Endothelial cell (in vitro differentiated cells): ENCODE results near the gene CHCHD6. TPM values are rescaled to one million over a fixed set of nuclear protein-coding genes. Genes with fewer than 3 reads are reported as not detected.

ENCODE experiments used
- DNase-seq: peaks from one replicate; pipeline ENCODE4 v3.0.0; 2021; ENCODE audit warnings: low spot score
- H3K27ac Mint-ChIP-seq: one replicate; pipeline ENCODE4 v1.8.0; 2021; ENCODE audit warnings: mixed read lengths, inconsistent platforms; ENCODE audit not compliant: unreplicated experiment
- H3K27me3 Mint-ChIP-seq: one replicate; pipeline ENCODE4 v1.8.0; 2021; ENCODE audit warnings: mild to moderate bottlenecking, moderate library complexity, mixed read lengths, inconsistent platforms; ENCODE audit not compliant: unreplicated experiment
- H3K36me3 Mint-ChIP-seq: one replicate; pipeline ENCODE4 v1.8.0; 2021; ENCODE audit warnings: mild to moderate bottlenecking, low read depth, mixed read lengths, inconsistent platforms; ENCODE audit not compliant: unreplicated experiment
- H3K4me1 Mint-ChIP-seq: one replicate; pipeline ENCODE4 v1.8.0; 2021; ENCODE audit warnings: mild to moderate bottlenecking, mixed read lengths, inconsistent platforms; ENCODE audit not compliant: unreplicated experiment
- H3K4me3 Mint-ChIP-seq: one replicate; pipeline ENCODE4 v1.8.0; 2021; ENCODE audit warnings: mild to moderate bottlenecking, mixed read lengths, inconsistent platforms; ENCODE audit not compliant: unreplicated experiment
- H3K9me3 Mint-ChIP-seq: one replicate; pipeline ENCODE4 v1.8.0; 2021; ENCODE audit warnings: mixed read lengths, inconsistent platforms; ENCODE audit not compliant: unreplicated experiment
- total RNA-seq: library from RNA; stranded (reverse); fragmentation: NEBNext Ultra II Directional; extraction: Animal tissue kit (Norgen Biotek cat#: 25700); gene quantifications from one replicate; pipeline ENCODE4 v1.2.1, GENCODE V29; 2021; ENCODE audit not compliant: unreplicated experiment
- TF ChIP-seq, protein P1 (sequence below): fragments of 200-600 bp; sonication (generic); IDR thresholded peaks from one replicate; pipeline ENCODE4 v1.5.0; 2021; ENCODE audit warnings: antibody characterized with exemption; ENCODE audit not compliant: unreplicated experiment

The CHCHD6 gene
- total RNA-seq, 1 donor from 2014 or later = 9.2 TPM

DNA sequence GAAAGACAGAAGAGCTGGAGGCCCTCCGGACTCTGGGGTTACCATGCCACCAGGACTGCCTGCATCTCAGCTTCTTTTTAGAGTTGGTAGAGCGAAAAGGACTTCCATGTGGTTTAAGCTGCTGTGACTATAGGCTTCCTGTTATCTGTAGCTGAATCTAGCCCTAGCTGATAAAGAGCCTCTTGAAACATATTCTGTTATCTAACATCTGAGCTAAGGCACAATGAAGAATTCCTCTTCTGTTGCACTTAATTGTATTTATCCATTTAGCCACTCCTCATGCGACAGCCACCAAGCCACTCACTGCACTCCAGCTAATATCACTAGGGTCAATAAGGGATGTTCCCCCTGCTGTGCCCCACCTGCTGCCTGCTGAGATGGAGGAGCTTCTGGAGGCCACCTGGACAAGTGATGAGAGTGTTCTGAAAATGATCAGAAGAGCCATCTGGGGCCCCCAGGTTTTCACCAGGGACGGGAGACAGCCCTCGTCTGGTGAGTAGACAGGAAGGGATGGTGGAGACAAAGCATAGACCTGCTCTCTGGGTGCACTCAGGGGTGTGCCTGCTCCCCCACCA, 184.2 kb downstream of the CHCHD6 start:
- Mint-ChIP-seq H3K27ac (no peak overlapping the region), H3K4me3 (no peak overlapping the region), H3K9me3 (no peaks in the 10 kb centered on the region), H3K4me1 (peaks cover 7% of the 10 kb centered on the region), H3K27me3 (no peaks in the 10 kb centered on the region), H3K36me3 (peaks cover 5% of the 10 kb centered on the region)
- TF ChIP-seq, protein P1, sequence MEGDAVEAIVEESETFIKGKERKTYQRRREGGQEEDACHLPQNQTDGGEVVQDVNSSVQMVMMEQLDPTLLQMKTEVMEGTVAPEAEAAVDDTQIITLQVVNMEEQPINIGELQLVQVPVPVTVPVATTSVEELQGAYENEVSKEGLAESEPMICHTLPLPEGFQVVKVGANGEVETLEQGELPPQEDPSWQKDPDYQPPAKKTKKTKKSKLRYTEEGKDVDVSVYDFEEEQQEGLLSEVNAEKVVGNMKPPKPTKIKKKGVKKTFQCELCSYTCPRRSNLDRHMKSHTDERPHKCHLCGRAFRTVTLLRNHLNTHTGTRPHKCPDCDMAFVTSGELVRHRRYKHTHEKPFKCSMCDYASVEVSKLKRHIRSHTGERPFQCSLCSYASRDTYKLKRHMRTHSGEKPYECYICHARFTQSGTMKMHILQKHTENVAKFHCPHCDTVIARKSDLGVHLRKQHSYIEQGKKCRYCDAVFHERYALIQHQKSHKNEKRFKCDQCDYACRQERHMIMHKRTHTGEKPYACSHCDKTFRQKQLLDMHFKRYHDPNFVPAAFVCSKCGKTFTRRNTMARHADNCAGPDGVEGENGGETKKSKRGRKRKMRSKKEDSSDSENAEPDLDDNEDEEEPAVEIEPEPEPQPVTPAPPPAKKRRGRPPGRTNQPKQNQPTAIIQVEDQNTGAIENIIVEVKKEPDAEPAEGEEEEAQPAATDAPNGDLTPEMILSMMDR = no peak
- DNase-seq = no peak

DNA sequence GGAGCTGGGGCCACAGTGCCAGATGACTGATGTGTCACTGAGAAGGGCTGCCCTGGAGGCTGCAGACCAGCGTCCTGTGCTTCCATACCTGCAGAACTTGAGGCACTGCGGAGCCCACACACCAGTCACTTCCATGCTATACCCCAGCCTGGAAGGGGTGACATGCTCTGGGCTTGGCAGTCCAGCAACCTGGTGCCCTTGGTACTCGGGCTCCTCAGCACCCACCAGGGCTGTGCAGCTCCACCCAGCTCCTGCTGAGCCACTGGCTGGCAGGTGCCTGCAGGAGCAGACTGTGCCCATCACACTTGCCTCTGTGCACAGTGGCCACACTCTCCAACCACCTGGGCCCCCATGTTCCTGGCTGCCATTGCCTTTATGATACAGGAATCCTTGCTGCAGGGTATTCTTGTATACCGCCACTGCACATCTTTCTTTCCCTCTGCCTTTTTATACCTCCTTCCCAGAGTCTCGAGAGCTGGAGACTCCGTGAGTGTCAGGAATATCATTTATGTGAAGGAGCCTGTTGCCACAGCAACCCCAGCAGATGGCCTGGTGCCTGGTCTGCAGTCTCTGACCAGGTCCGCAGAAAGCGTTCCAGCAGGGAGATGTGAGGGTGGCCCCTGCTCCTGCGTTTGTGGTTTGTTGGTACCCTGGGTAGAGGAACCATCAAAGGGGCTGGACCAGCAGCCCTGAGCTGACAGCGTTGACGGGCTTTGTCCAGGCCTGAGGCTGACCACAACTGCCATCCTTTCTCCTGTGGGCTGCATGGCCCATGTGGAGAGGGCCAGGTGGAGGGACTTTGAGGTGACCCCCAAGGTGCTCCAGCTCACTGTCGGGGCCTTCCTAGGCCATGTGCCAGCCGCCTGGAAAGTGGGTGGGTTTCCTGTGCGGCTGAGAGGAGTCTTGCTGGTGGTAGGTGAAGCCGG, 185.5 kb downstream of the CHCHD6 start:
- Mint-ChIP-seq H3K36me3 (peaks cover 5% of the 10 kb centered on the region), H3K4me3 (no peak overlapping the region), H3K27me3 (no peaks in the 10 kb centered on the region), H3K9me3 (no peaks in the 10 kb centered on the region), H3K4me1 (peaks cover 14% of the 10 kb centered on the region), H3K27ac (no peak overlapping the region)
- DNase-seq = no peak
- TF ChIP-seq, protein P1 = no peak

DNA sequence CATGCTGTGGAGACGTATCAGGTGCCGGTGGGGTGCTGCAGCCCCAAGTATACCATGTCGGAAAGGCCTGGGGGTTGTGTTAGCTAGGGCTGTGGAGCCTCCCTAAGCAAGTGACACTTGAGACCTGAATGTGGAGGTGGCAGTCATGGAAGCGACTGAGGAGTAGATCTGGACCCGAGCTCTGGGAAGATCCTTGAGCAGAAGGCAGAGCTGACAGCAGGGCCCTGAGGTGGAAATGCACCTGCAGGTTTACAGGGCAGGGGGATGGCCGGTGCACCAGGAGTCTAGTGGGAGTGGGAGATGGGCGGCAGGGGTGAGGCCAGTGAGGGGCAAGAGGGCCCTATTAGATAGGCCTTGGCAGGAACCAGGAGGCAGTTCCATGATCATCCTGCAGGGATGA, 187.1 kb downstream of the CHCHD6 start:
- DNase-seq = no peak
- no peak overlapping the region for H3K4me3 Mint-ChIP-seq
- H3K27me3 Mint-ChIP-seq = no peaks in the 10 kb centered on the region
- TF ChIP-seq, protein P1 = no peak
- peaks cover 22% of the 10 kb centered on the region for H3K4me1 Mint-ChIP-seq
- peaks cover 5% of the 10 kb centered on the region for H3K36me3 Mint-ChIP-seq
- no peaks in the 10 kb centered on the region for H3K9me3 Mint-ChIP-seq
- H3K27ac Mint-ChIP-seq = no peak overlapping the region

DNA sequence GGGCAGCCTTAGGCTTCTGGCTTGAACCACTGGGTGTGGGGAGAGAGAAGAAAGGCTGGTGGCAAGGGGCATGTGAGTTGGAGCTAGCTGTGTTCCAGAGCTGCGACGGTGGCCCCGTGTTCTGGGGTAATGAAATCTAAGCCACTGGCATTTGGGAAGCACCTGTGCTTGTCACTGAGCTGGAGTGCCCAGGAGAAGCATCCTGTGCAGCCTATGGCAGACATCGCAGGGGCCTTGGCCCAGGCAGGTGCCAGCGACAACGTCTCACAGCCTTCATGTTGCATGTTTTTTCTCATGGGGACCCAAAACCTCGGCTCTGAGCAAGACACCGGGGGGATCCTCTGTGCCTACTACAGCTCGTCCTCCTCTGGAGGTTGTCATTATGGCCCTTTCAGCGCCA, 187.8 kb downstream of the CHCHD6 start:
- TF ChIP-seq, protein P1 = no peak
- Mint-ChIP-seq H3K27me3 (peaks cover 3% of the 10 kb centered on the region), H3K4me3 (no peak overlapping the region), H3K36me3 (peaks cover 5% of the 10 kb centered on the region), H3K4me1 (peaks cover 22% of the 10 kb centered on the region), H3K9me3 (no peaks in the 10 kb centered on the region), H3K27ac (no peak overlapping the region)
- DNase-seq = no peak

DNA sequence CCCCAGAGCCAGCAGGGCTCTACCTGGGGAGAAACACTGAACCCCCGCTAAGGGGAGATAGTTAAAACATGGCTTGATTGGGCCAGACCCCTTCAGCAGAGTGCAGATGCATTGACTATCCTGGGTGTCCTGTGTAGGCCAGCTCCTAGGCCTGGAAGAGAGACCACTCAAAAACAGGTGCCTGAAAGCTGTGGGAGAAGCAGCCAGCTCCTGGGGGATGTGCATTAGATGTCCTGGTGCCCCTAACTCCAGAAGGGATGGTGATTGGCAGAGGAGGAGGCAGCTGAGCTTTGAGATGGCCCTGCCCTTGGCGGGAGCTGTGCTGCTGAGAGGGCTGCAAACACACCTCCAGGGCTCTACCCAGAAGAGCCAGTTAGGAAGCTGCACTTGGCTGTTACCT, 189.6 kb downstream of the CHCHD6 start:
- Mint-ChIP-seq H3K9me3 (no peaks in the 10 kb centered on the region), H3K36me3 (peaks cover 5% of the 10 kb centered on the region), H3K27me3 (peaks cover 3% of the 10 kb centered on the region), H3K4me1 (peaks cover 21% of the 10 kb centered on the region), H3K4me3 (no peak overlapping the region), H3K27ac (no peak overlapping the region)
- TF ChIP-seq, protein P1 = no peak
- no peak for DNase-seq
